Esophagus muscularis mucosa (tissue), 4 donors: ENCODE data around the gene RAP2B.

Experiments
- CTCF ChIP-seq, 3 experiments: fragments of 200-600 bp in 2 of 3; fragments of 450-650 bp in 1 of 3; sonication (generic) in 2 of 3; IDR thresholded peaks; one replicate each; pipeline ENCODE4 v1.5.1; 2017 to 2019; ENCODE audit warnings: antibody characterized with exemption in 3 of 3, mild to moderate bottlenecking in 2 of 3, moderate library complexity in 1 of 3
- EP300 ChIP-seq: sonication (generic); formaldehyde crosslinking; IDR thresholded peaks from one replicate; pipeline ENCODE4 v1.6.1; 2017; ENCODE audit warnings: antibody characterized with exemption
- POLR2A ChIP-seq: fragments of 450-650 bp; IDR thresholded peaks from one replicate; pipeline ENCODE4 v1.6.1; 2017; ENCODE audit warnings: antibody characterized with exemption, moderate library complexity, mild to moderate bottlenecking, low read depth
- POLR2AphosphoS5 ChIP-seq, 2 donors: sonication (generic); formaldehyde crosslinking; IDR thresholded peaks; one replicate each; pipeline ENCODE4 v1.6.1; 2017; ENCODE audit warnings: antibody characterized with exemption in 2 of 2

GRCh38 chr3:153129426-153129825 lies 32.6 kb upstream of the RAP2B start:
- no peak for TF ChIP-seq CTCF (IDR thresholded peaks at IDR 0.05)
- no peak for TF ChIP-seq POLR2AphosphoS5 (IDR thresholded peaks at IDR 0.05)
- TF ChIP-seq POLR2A, result no peak
- no peak for TF ChIP-seq EP300
